MCF 10A (cell line): ENCODE results near the gene G0S2. TPM values are rescaled to one million over a fixed set of nuclear protein-coding genes. Genes with fewer than 3 reads are reported as not detected.

ENCODE experiments used
- BruUV-seq: library from RNA; stranded (reverse); fragments of 400-500 nt; replicated peaks from 2 replicates; lab custom pipeline; 2021; lab: Mats Ljungman, UMichigan
- CTCF ChIA-PET: fragments of 300-600 bp; sonication (Branson Sonifier 250); formaldehyde crosslinking; extraction: SDS; loops from one replicate; lab custom pipeline; 2021; ENCODE audit warnings: antibody characterized with exemption, inconsistent platforms; lab: Yijun Ruan, JAX
- POLR2A ChIA-PET: fragments of 300-600, 350-650 bp; sonication (Branson Sonifier 250); formaldehyde crosslinking; extraction: SDS; loops from one replicate; lab custom pipeline; 2020; ENCODE audit warnings: antibody characterized with exemption, inconsistent platforms; lab: Yijun Ruan, JAX
- DNase-seq: peaks from one replicate; pipeline ENCODE4 v3.0.0-alpha.2; 2018; ENCODE audit not compliant: unreplicated experiment
- H3K27ac Mint-ChIP-seq: one replicate; pipeline ENCODE4 v1.8.0; 2022; ENCODE audit warnings: mild to moderate bottlenecking, low read depth, mixed read lengths; ENCODE audit not compliant: unreplicated experiment
- H3K27me3 Mint-ChIP-seq: one replicate; pipeline ENCODE4 v1.8.0; 2022; ENCODE audit warnings: mixed read lengths; ENCODE audit not compliant: insufficient read depth, unreplicated experiment
- H3K36me3 Mint-ChIP-seq: one replicate; pipeline ENCODE4 v1.8.0; 2022; ENCODE audit warnings: mild to moderate bottlenecking, moderate library complexity, mixed read lengths; ENCODE audit not compliant: insufficient read depth, unreplicated experiment
- H3K4me1 Mint-ChIP-seq: one replicate; pipeline ENCODE4 v1.8.0; 2022; ENCODE audit warnings: mixed read lengths; ENCODE audit not compliant: insufficient read depth, unreplicated experiment
- H3K4me3 Mint-ChIP-seq: one replicate; pipeline ENCODE4 v1.8.0; 2022; ENCODE audit warnings: mild to moderate bottlenecking, moderate library complexity, mixed read lengths; ENCODE audit not compliant: unreplicated experiment
- H3K9me3 Mint-ChIP-seq: one replicate; pipeline ENCODE4 v1.8.0; 2022; ENCODE audit warnings: mixed read lengths; ENCODE audit not compliant: unreplicated experiment
- CTCF ChIP-seq: fragments of 200-600 bp; IDR thresholded peaks from one replicate; pipeline ENCODE4 v1.8.0; 2022; ENCODE audit warnings: antibody characterized with exemption, mild to moderate bottlenecking; ENCODE audit not compliant: unreplicated experiment
- intact Hi-C: fragments of 100-400 bp; cut with micrococcal nuclease; formaldehyde crosslinking; loops from 2 replicates; pipeline ENCODE4 v1.14.1; 2022
- total RNA-seq: library from RNA; stranded (reverse); gene quantifications from 2 replicates; pipeline ENCODE4 v1.2.3, GENCODE V29; 2022

Gene G0S2
- total RNA-seq, 1 experiment from 2014 or later, result not detected

DNA sequence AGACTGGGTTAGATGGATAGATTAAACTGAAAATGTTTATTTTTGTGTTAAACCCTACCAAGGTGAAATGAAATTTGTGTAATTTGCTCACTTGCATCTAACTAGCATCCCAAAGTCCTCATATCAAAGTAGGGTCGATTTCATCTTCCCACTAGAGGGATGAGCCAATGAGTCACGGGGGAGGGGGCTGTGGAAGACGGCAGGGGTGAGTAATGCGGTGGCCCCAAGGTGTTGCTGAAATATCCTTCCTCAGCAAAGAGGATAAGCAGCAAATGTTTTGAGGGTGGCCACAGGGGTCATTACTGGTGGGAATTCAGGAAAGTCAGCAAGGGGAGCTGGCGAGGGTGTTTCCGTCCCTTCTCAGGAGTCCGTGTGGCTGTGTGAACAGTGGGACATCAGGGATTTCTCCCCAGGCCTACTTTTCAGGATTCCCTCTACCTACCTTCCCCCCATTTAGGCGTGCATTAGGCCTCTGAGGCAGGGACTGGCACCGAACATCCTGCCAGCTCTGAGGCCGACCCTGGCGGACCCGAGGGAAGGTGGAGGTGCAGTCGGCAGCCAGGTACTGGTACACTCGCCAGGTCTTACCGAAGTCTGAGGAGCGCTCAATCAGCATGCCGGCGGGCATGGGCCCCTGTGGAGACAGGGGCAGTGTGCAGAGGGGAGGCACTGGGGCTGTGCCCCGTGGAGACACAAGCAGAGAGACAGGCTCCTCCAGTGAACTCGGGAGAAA, 41.0 kb upstream of the G0S2 start:
- peaks cover 48% of the 10 kb centered on the region for H3K4me1 Mint-ChIP-seq
- H3K9me3 Mint-ChIP-seq, result no peaks in the 10 kb centered on the region
- peaks cover 100% of the 10 kb centered on the region for H3K36me3 Mint-ChIP-seq
- ChIA-PET CTCF (interaction anchor here (0.5 to 2.3 kb wide), 14 partner anchors 9 to 1622 kb away, joined by 3 to 20 read pairs (median 4); no protein-coding TSS in a partner anchor), POLR2A (interaction anchor here (0.6 to 3.1 kb wide), 9 partner anchors 15 to 328 kb away, joined by 3 to 16 read pairs (median 4); partner anchors contain the start of gene LAMB3)
- no peak overlapping the region for H3K4me3 Mint-ChIP-seq
- DNase-seq, result no peak
- peak overlapping the region; percentile 83 for H3K27ac Mint-ChIP-seq
- no TSS peak for BruUV-seq
- H3K27me3 Mint-ChIP-seq, result no peaks in the 10 kb centered on the region
- TF ChIP-seq CTCF, result no peak
- intact Hi-C loops, result no loop called here

GRCh38 chr1:209635850-209636249, 39.4 kb upstream of the G0S2 start:
- intact Hi-C loops, result loop anchor here (2.0 kb wide), 1 partner anchor 15 kb away; no protein-coding TSS in a partner anchor
- no peaks in the 10 kb centered on the region for H3K9me3 Mint-ChIP-seq
- H3K36me3 Mint-ChIP-seq, result peaks cover 100% of the 10 kb centered on the region
- no peaks in the 10 kb centered on the region for H3K27me3 Mint-ChIP-seq
- no peak for DNase-seq
- CTCF ChIA-PET, result interaction anchor here (0.5 to 2.8 kb wide), 10 partner anchors 11 to 982 kb away, joined by 3 to 12 read pairs (median 5); partner anchors contain the start of gene LAMB3
- no peak overlapping the region for H3K4me3 Mint-ChIP-seq
- peak overlapping the region; percentile 72 for H3K27ac Mint-ChIP-seq
- POLR2A ChIA-PET, result interaction anchor here (0.7 to 3.1 kb wide), 6 partner anchors 8 to 109 kb away, joined by 3 to 16 read pairs (median 10); partner anchors contain the start of gene LAMB3
- no peak for TF ChIP-seq CTCF
- peaks cover 50% of the 10 kb centered on the region for H3K4me1 Mint-ChIP-seq
- no TSS peak for BruUV-seq

DNA sequence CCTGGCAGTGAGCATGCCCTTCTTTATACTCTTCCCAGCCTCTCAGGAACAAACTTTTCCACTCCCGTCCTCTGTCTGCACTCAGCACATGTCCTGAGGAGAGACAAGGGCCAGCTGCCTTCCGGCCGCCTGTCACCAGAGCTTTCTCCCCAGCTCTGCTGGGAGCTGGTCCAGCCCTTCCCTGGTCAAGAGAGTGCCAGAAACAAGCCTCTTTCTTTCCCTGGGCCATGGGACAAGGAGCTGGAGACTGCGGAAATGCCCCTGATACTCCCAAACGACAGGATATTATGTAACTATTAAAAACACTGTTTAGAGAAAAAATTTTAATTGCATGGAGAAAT, 33.4 kb upstream of the G0S2 start:
- H3K4me3 Mint-ChIP-seq, result no peak overlapping the region
- no TSS peak for BruUV-seq
- no peak overlapping the region for H3K27ac Mint-ChIP-seq
- CTCF ChIA-PET, result interaction anchor here (0.8 to 21.0 kb wide), 17 partner anchors 12 to 182 kb away, joined by 3 to 564 read pairs (median 6); partner anchors contain the start of gene LAMB3
- intact Hi-C loops, result no loop called here
- DNase-seq, result no peak
- no peaks in the 10 kb centered on the region for H3K27me3 Mint-ChIP-seq
- TF ChIP-seq CTCF, result no peak
- peaks cover 66% of the 10 kb centered on the region for H3K4me1 Mint-ChIP-seq
- H3K9me3 Mint-ChIP-seq, result no peaks in the 10 kb centered on the region
- H3K36me3 Mint-ChIP-seq, result peaks cover 100% of the 10 kb centered on the region
- POLR2A ChIA-PET, result interaction anchor here (0.7 to 4.1 kb wide), 10 partner anchors 8 to 164 kb away, joined by 3 to 97 read pairs (median 4); partner anchors contain the start of genes IRF6 and LAMB3

DNA sequence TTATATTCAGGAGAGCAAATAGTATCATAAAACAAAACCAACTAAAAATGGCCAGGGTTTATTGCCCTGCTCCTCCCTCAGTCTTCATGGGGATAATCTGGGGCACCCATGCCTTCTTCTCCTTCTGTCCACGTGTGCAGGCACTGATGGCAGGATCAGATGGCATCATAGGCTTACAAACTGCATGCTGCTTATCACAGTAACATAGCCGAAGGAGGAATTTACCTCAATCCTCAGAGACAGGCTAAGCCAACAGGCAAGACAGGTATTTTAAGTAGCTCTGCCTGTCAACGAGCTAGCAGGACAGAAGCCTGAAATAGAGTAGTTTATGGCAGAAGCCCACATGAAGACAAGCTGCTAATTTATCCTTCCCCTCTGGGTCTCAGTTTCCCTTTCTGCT, 32.4 kb upstream of the G0S2 start:
- Mint-ChIP-seq H3K9me3 (no peaks in the 10 kb centered on the region), H3K4me3 (peak overlapping the region; percentile 24), H3K36me3 (peaks cover 100% of the 10 kb centered on the region), H3K27ac (peak overlapping the region; percentile 68), H3K4me1 (peaks cover 69% of the 10 kb centered on the region), H3K27me3 (no peaks in the 10 kb centered on the region)
- ChIA-PET CTCF (interaction anchor here (0.6 to 21.0 kb wide), 30 partner anchors 9 to 357 kb away, joined by 3 to 564 read pairs (median 5); partner anchors contain the start of genes HSD11B1 and LAMB3), POLR2A (interaction anchor here (0.6 to 4.1 kb wide), 11 partner anchors 7 to 211 kb away, joined by 3 to 97 read pairs (median 8); partner anchors contain the start of gene LAMB3)
- DNase-seq, result no peak
- intact Hi-C loops, result no loop called here
- no peak for TF ChIP-seq CTCF
- no TSS peak for BruUV-seq
